Panc1 (cell line): ENCODE results near the gene GALNT13.
A peak's percentile ranks its signal among the peaks of the same experiment; 100 is the strongest.

Experiments
- CTCF ChIP-seq: fragments of 450-650 bp; IDR thresholded peaks from 2 replicates; pipeline ENCODE4 v1.5.1; 2017; ENCODE audit warnings: mild to moderate bottlenecking
- TCF7L2 ChIP-seq: IDR thresholded peaks from 2 replicates; pipeline ENCODE4 v1.6.1; 2011; ENCODE audit warnings: mild to moderate bottlenecking, low read depth, low read length, inconsistent platforms

- TF ChIP-seq CTCF, result peak; percentile 53; the same call in 1 of the 2 replicates
- no peak for TF ChIP-seq TCF7L2
Measured at GRCh38 chr2:154375579-154375931, 503.8 kb downstream of the GALNT13 start.
